DMS79 (cell line): ENCODE measurements around the gene LGALS9B.
"Not testable (repeated sequence)": the region's sequence is repeated elsewhere in the genome, so short reads cannot be mapped to it uniquely, and the experiment has no call there.

Source experiments
- DNase-seq: peaks from one replicate; lab custom pipeline; 2025; lab: John Stamatoyannopoulos, UW

LGALS9B gene

DNA sequence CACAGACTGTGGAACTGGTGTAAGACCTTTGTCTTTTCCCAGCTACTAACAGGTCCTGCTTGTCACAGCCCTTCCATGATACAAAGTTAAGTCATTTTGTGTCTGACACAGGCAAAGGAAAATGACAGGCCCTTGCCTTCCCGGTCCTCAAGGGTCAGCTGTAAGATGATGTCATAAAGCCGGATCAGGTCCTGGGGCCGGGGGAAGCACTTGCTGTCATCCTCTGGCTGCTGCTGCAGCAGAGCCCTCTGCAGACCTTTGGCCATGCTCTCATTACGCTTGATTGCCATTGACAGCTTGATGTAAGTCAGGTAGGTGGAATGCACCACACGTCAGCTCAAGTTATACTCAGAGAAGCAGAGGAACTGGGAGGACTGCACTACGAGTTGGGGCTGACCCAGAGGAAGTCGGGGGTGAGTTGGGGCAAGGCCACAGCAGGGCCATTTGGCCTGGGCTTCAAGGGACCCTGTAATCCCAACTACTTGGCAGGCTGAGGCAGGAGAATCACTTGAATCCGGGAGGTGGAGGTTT lies 50.9 kb downstream of the LGALS9B start:
- not testable (repeated sequence) for DNase-seq

DNA sequence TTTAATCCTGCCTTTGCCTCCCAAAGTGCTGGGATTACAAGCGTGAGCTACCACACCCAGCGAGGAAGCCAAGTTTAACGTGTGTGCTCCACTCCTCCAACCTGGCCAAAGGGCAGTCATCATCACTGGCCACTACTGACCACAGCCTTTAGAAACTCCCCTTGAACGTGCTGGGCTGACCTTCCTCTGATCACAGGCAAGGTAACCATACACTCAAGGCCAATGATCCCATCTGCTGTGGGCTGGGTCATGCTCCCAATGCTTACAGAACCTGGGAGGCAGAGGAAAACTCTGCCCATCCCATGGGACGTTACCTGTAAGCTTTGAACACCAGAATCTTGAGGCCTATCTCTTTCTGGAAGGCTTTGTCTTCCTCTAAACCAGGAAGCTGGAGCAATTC lies 51.9 kb downstream of the LGALS9B start:
- DNase-seq, result not testable (repeated sequence)

DNA sequence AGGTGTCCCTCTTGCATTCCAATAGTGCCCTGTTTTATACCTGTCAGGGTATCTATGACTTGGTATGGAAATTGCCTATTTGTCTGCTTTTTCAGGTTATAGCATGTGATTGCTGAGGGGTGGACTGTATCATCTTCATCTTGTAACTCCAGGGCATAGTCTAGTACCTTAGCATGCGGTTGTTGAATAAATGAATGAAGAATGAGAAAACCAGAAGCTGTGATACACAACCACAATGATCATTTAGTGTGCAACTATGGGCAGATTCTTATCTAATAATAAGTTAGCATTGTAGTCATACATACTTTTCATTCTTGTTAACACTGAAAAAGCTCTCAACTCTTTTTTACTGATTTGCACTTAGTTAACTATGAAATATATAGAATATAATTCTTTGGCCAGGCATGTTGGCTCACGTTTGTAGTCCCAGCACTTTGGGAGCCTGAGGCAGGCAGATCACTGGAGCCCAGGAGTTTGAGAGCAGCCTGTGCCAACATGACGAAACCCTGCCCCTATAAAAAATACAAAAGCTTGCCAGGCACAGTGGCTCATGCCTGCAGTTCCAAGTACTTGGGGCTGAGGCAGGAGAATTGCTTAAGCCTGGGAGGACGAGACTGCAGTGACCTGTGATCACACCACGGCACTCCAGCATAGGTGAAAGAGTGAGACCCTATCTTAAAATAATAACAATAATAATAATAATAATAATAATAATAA lies 65.9 kb downstream of the LGALS9B start:
- not testable (repeated sequence) for DNase-seq

DNA sequence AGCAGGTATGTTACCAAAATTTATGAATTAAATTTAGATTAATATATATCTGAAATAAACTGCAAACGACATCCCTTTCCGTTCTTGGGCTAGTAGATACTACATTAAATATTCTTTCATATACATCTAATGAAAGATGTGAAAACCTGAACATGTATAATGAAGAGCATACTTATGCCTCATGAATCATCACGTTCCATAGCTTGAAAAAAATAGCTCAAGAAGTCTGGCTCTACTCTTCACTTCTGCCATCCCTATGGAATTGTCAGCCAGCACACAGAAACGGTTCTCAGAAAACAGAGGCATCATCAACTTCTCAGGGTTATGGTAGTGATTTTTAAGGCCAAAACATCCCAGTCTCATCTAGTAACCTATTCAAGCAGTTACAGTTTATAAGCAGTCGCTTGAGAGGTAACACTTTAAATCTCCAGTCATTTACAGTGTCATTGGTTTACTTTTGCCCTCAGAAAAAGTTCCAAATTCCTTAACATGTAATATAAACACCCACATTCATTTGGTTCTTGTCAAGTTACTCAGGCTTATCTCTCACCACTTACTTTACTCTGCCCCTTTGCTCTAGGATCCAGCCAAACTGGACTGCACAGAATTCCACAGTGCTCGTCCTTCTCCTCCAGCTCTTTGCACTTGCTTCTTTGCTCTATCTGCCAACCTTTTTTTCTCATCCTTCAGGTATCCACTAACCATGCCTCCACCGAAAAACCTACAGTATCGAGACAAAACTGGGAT lies 66.6 kb downstream of the LGALS9B start:
- DNase-seq, result not testable (repeated sequence)
